Fibroblast of lung (primary cell): ENCODE results near the gene RFX1.
"Not testable (repeated sequence)": the region's sequence is repeated elsewhere in the genome, so short reads cannot be mapped to it uniquely, and the experiment has no call there.

ENCODE experiments used
- EZH2 ChIP-seq: IDR thresholded peaks from 2 replicates; pipeline ENCODE4 v1.5.1; 2012; ENCODE audit warnings: low read length, control low read depth, mild to moderate bottlenecking; ENCODE audit errors: missing control alignments
- TF ChIP-seq, protein P1 (sequence below), 2 donors: IDR thresholded peaks in 1 of 2; conservative IDR thresholded peaks in 1 of 2; 1 replicate in 1 of 2; 2 replicates in 1 of 2; pipeline ENCODE4 v1.5.1; 2011 to 2012; ENCODE audit warnings: low read length in 2 of 2, control low read depth in 1 of 2, inconsistent platforms in 1 of 2, low read depth in 1 of 2, mild to moderate bottlenecking in 1 of 2

DNA sequence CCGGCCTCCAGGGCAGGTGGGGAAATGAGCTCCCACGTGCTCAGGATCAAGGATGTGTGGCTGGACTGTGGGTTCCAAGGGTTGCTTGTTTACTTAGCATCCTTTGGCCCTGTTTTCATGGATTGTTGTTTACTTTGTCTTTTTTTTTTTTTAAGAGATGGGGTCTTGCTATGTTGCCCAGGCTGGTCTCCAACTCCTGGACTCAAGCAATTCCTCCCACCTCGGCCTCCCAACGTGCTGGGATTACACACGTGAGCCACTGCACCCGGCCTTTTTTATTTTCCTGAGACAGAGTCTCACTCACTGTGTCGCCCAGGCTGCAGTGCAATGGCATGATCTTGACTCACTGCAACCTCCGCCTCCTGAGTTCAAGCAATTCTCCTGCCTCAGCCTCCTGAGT is 38.9 kb downstream of the RFX1 start:
- TF ChIP-seq, protein P1, sequence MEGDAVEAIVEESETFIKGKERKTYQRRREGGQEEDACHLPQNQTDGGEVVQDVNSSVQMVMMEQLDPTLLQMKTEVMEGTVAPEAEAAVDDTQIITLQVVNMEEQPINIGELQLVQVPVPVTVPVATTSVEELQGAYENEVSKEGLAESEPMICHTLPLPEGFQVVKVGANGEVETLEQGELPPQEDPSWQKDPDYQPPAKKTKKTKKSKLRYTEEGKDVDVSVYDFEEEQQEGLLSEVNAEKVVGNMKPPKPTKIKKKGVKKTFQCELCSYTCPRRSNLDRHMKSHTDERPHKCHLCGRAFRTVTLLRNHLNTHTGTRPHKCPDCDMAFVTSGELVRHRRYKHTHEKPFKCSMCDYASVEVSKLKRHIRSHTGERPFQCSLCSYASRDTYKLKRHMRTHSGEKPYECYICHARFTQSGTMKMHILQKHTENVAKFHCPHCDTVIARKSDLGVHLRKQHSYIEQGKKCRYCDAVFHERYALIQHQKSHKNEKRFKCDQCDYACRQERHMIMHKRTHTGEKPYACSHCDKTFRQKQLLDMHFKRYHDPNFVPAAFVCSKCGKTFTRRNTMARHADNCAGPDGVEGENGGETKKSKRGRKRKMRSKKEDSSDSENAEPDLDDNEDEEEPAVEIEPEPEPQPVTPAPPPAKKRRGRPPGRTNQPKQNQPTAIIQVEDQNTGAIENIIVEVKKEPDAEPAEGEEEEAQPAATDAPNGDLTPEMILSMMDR (conservative IDR thresholded peaks at IDR 0.05 in 1 of 2, IDR thresholded peaks at IDR 0.05 in 1 of 2; ENCODE audit: low read depth in 1 of 2, low read length in 2 of 2): not testable (repeated sequence)
- TF ChIP-seq EZH2: not testable (repeated sequence)
